NCI-H2107 treated with DMSO at 0.1 percent for 48 hours (cell line): ENCODE data around the gene KCNT1.

Source experiments
- DNase-seq: peaks from one replicate; lab custom pipeline; 2025; ENCODE audit not compliant: unreplicated experiment; lab: John Stamatoyannopoulos, UW

Gene KCNT1

GRCh38 chr9:135744333-135745070 is 42.5 kb downstream of the KCNT1 start:
- DNase-seq = no peak

GRCh38 chr9:135745189-135745588 is 43.2 kb downstream of the KCNT1 start:
- no peak for DNase-seq

GRCh38 chr9:135745686-135746324 is 43.8 kb downstream of the KCNT1 start:
- DNase-seq = no peak

GRCh38 chr9:135746565-135746964 is 44.6 kb downstream of the KCNT1 start:
- no peak for DNase-seq

GRCh38 chr9:135747311-135747710 is 45.3 kb downstream of the KCNT1 start:
- DNase-seq = no peak

GRCh38 chr9:135748676-135749075 is 46.7 kb downstream of the KCNT1 start:
- no peak for DNase-seq

GRCh38 chr9:135749171-135750045 is 47.4 kb downstream of the KCNT1 start:
- no peak for DNase-seq

- DNase-seq = no peak
Observed at GRCh38 chr9:135750786-135751185, 48.8 kb downstream of the KCNT1 start.

GRCh38 chr9:135751501-135751900 is 49.5 kb downstream of the KCNT1 start:
- no peak for DNase-seq

- DNase-seq = no peak
Observed at GRCh38 chr9:135752281-135753204, 50.6 kb downstream of the KCNT1 start.

GRCh38 chr9:135753391-135754105 is 51.6 kb downstream of the KCNT1 start:
- no peak for DNase-seq

- DNase-seq = no peak
Observed at GRCh38 chr9:135756576-135756975, 54.6 kb downstream of the KCNT1 start.

- no peak for DNase-seq
Observed at GRCh38 chr9:135757356-135757755, 55.4 kb downstream of the KCNT1 start.

- DNase-seq = no peak
Observed at GRCh38 chr9:135758056-135758455, 56.1 kb downstream of the KCNT1 start.

GRCh38 chr9:135758870-135759269 is 56.9 kb downstream of the KCNT1 start:
- DNase-seq = no peak

- DNase-seq = no peak
Observed at GRCh38 chr9:135759676-135760300, 57.8 kb downstream of the KCNT1 start.

- no peak for DNase-seq
Observed at GRCh38 chr9:135760465-135760864, 58.5 kb downstream of the KCNT1 start.

GRCh38 chr9:135761150-135761844 is 59.3 kb downstream of the KCNT1 start:
- DNase-seq = no peak

GRCh38 chr9:135761845-135762168 is 59.8 kb downstream of the KCNT1 start:
- no peak for DNase-seq
